Lower leg skin (tissue), 4 donors: Measurements from ENCODE around the gene PSMA5. TPM values are rescaled to one million over a fixed set of nuclear protein-coding genes. Genes with fewer than 3 reads are reported as not detected.
A peak's percentile ranks its signal among the peaks of the same experiment; 100 is the strongest.

Experiments used
- DNase-seq, 2 donors: peaks; one replicate each; pipeline ENCODE4 v3.0.0-alpha.2; 2019; ENCODE audit warnings: low spot score in 2 of 2
- H3K4me3 ChIP-seq: fragments of 200-600 bp; sonication (generic); 2 replicates; pipeline ENCODE4 v1.5.1; 2017; ENCODE audit warnings: mild to moderate bottlenecking, low read depth; ENCODE audit not compliant: poor library complexity, severe bottlenecking
- POLR2A ChIP-seq, 2 donors: fragments of 450-650 bp; IDR thresholded peaks; one replicate each; pipeline ENCODE4 v1.6.1; 2016 to 2017; ENCODE audit warnings: antibody characterized with exemption in 2 of 2, mild to moderate bottlenecking in 1 of 2, moderate library complexity in 1 of 2
- WGBS, 2 donors: methylation state at CpG; one replicate each; pipeline ENCODE4 v1.1.5; 2018; 5-methylcytosine and 5-hydroxymethylcytosine counted together
- intact Hi-C: fragments of 100-400 bp; cut with DNase I; formaldehyde crosslinking; loops from one replicate; pipeline ENCODE4 v1.15.0; 2023; ENCODE audit warnings: low total_unique reads
- total RNA-seq, 4 donors: library from RNA; depleted of rRNA; stranded (reverse); fragments of >200 nt; gene quantifications; one replicate each; pipeline ENCODE4 v1.1.0, GENCODE V29; 2016
- TF ChIP-seq, protein P1 (sequence below), 3 donors: fragments of 450-650 bp; IDR thresholded peaks; one replicate each; pipeline ENCODE4 v1.5.1; 2016; ENCODE audit warnings: antibody characterized with exemption in 3 of 3, mild to moderate bottlenecking in 3 of 3, moderate library complexity in 2 of 3

Gene PSMA5
- total RNA-seq, 4 donors from 2014 or later, result 24.6 to 46.6 (median 30.2) TPM

DNA sequence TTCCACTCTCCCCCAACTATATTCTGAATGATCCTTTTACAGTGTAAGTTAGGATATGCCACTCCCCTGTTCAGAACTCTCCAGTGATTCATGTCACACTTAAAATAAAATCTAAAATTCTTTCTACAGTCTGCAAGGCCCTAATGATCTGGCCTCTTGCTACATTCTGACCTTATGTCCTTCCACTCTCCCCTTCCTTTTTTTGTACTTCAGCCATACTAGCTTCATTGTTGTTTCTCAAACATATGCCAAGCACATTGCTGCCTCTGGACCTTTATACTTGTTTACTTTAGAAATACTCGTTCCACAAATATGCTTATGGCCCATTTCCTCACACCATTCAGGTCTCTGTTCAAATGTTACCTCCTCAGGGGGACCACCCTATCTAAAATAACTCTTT is 14.8 kb upstream of the PSMA5 start:
- intact Hi-C loops, result no loop called here
- DNase-seq, result no peak
- WGBS, 2 donors, result 17 to 45% methylated on average over 1 of the region's 1 CpG
- no peak overlapping the region for H3K4me3 ChIP-seq
- TF ChIP-seq, protein P1, sequence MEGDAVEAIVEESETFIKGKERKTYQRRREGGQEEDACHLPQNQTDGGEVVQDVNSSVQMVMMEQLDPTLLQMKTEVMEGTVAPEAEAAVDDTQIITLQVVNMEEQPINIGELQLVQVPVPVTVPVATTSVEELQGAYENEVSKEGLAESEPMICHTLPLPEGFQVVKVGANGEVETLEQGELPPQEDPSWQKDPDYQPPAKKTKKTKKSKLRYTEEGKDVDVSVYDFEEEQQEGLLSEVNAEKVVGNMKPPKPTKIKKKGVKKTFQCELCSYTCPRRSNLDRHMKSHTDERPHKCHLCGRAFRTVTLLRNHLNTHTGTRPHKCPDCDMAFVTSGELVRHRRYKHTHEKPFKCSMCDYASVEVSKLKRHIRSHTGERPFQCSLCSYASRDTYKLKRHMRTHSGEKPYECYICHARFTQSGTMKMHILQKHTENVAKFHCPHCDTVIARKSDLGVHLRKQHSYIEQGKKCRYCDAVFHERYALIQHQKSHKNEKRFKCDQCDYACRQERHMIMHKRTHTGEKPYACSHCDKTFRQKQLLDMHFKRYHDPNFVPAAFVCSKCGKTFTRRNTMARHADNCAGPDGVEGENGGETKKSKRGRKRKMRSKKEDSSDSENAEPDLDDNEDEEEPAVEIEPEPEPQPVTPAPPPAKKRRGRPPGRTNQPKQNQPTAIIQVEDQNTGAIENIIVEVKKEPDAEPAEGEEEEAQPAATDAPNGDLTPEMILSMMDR (IDR thresholded peaks at IDR 0.05), result no peak
- TF ChIP-seq POLR2A (IDR thresholded peaks at IDR 0.05), result no peak

DNA sequence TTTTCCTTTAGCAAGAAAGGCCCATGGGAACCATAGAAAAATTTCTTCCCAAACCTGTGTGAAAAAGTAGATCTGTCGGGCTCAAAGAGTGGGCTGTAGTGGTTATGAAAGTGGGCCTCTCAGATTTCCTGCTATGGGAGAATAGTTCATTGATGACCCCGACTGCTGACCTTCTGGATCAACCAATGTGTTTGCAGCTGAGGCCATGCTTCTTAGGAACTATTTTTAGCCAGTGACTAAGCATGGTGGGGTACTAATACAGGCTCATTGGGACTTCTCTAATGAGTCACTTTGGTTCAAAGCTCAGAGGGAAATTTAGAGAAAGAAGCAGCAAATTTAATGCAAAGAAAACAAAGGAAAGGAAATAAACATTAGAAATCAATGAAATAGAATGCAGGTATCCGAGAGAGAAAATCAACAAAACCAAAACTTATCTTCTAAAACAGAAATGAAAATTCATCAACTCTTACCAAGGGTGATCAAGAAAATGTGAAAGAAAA is 12.6 kb upstream of the PSMA5 start:
- H3K4me3 ChIP-seq, result no peak overlapping the region
- intact Hi-C loops, result no loop called here
- WGBS, 2 donors, result 67 to 68% methylated on average over 3 of the region's 3 CpGs
- TF ChIP-seq, protein P1 (IDR thresholded peaks at IDR 0.05), result no peak
- no peak for TF ChIP-seq POLR2A (IDR thresholded peaks at IDR 0.05)
- no peak for DNase-seq

DNA sequence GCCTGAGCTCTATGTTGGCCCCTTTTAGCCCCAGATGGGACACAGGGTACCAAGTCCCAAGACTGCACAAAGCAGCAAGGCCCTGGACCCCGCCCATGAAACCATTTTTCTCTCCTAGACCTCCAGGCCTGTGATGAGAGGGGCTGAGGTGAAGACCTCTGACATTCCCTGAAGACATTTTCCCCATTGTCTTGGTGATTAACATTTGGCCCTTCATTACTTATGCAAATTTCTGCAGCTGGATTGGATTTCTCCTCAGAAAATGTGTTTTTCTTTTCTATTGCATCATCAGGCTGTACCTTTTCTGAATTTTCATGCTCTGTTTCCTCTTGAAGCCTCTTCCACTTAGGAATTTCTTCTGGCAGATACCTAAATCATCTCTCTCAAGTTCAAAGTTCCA is 8.2 kb upstream of the PSMA5 start:
- DNase-seq, result no peak
- intact Hi-C loops, result no loop called here
- TF ChIP-seq, protein P1 (IDR thresholded peaks at IDR 0.05), result no peak
- TF ChIP-seq POLR2A (IDR thresholded peaks at IDR 0.05), result no peak
- 58 to 100% methylated on average over 1 of the region's 1 CpG for WGBS, 2 donors
- no peak overlapping the region for H3K4me3 ChIP-seq

DNA sequence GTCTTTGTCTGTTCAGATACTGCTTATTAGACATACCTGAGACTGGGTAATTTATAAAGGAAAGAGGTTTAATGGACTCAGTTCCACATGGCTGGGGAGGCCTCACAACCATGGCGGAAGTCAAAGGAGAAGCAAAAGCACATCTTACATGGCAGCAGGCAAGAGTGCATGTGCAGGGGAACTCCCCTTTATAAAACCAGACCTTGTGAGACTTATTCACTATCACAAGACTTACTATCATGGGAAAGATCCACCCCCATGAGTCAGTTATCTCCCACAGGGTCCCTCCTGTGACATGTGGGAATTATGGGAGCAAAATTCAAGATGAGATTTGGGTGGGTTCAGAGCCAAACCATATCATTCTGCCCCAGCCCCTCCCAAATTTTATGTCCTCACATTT is 7.1 kb upstream of the PSMA5 start:
- TF ChIP-seq POLR2A (IDR thresholded peaks at IDR 0.05), result no peak
- TF ChIP-seq, protein P1 (IDR thresholded peaks at IDR 0.05), result no peak
- DNase-seq, result no peak
- intact Hi-C loops, result no loop called here
- 96 to 100% methylated on average over 1 of the region's 1 CpG for WGBS, 2 donors
- no peak overlapping the region for H3K4me3 ChIP-seq

DNA sequence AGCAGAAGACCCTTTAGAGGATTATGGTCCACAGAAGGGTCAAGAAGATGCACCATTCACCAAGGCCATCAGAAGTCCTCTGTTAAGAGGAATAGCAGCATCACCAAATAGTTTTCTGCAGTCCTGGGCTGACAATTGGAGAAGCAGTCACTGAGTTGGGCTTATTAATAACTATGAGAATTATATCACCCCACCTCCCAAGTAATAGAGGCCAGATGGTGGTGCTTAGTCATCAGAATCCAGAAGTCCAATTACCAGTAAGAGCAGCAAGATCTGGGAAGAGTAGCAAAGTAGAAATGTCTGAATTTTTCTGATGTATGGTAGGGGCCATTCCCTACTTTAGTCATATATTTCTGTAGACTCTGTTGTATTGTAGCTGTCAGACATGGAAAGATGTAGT is 6.1 kb upstream of the PSMA5 start:
- DNase-seq, result no peak
- intact Hi-C loops, result no loop called here
- H3K4me3 ChIP-seq, result no peak overlapping the region
- TF ChIP-seq POLR2A (IDR thresholded peaks at IDR 0.05), result no peak
- TF ChIP-seq, protein P1 (IDR thresholded peaks at IDR 0.05), result no peak

DNA sequence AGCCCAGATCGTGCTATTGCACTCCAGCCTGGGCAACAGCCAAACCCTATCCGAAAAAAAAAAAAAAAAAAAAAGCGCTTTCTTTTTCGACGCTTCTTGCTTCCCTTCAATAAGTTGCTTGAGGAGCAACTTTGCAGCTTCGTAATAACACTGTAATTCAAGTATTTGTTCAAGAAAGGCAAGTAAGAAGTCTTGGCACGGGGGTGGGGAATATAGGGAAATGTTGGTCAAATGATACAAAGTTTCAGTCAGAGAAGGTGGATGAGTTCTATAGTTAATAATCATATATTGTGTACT is 871 bp upstream of the PSMA5 start:
- no peak for TF ChIP-seq POLR2A (IDR thresholded peaks at IDR 0.05)
- TF ChIP-seq, protein P1 (IDR thresholded peaks at IDR 0.05), result no peak
- WGBS, 2 donors, result 6 to 7% methylated on average over 7 of the region's 7 CpGs
- DNase-seq, result no peak
- intact Hi-C loops, result no loop called here
- H3K4me3 ChIP-seq, result peak overlapping the region; percentile 54
